Stimulated activated CD4-positive, alpha-beta T cell treated with anti-CD3 and anti-CD28 coated beads, Interleukin-12 subunit alpha, Interleukin-12 subunit beta, amount 100 ng/mL, for 48 hours (primary cell): ENCODE data around the gene ZRANB1.
"Not testable (repeated sequence)": the region's sequence is repeated elsewhere in the genome, so short reads cannot be mapped to it uniquely, and the experiment has no call there.

Source experiments
- DNase-seq, 3 donors: peaks; one replicate each; pipeline ENCODE4 v3.0.0-alpha.2; 2020; ENCODE audit warnings: low read depth in 2 of 3, low spot score in 1 of 3

Gene ZRANB1

GRCh38 chr10:124941823-124942222, at the start of gene ZRANB1:
Gene ZRANB1 (plus strand): TSS chr10:124942123. CDS start chr10:124942494, 371 bp downstream.
- DNase-seq, result no peak

GRCh38 chr10:124892905-124893304, 49.0 kb upstream of the ZRANB1 start:
- no peak for DNase-seq

- no peak for DNase-seq
These were observed 47.2 kb upstream of the ZRANB1 start for GRCh38 chr10:124894569-124895215.

- no peak for DNase-seq
These were observed 45.2 kb upstream of the ZRANB1 start for GRCh38 chr10:124896751-124897150.

GRCh38 chr10:124898471-124898870, 43.5 kb upstream of the ZRANB1 start:
- no peak for DNase-seq

GRCh38 chr10:124899151-124899550, 42.8 kb upstream of the ZRANB1 start:
- DNase-seq, result no peak

- no peak for DNase-seq
These were observed 39.5 kb upstream of the ZRANB1 start for GRCh38 chr10:124902462-124902861.

GRCh38 chr10:124903111-124903510, 38.8 kb upstream of the ZRANB1 start:
- no peak for DNase-seq

GRCh38 chr10:124904796-124905195, 37.1 kb upstream of the ZRANB1 start:
- no peak for DNase-seq

- DNase-seq, result no peak
These were observed 35.3 kb upstream of the ZRANB1 start for GRCh38 chr10:124906551-124907001.

GRCh38 chr10:124909563-124909962, 32.4 kb upstream of the ZRANB1 start:
- DNase-seq, result no peak

- DNase-seq, result no peak
These were observed 30.5 kb upstream of the ZRANB1 start for GRCh38 chr10:124911124-124912067.

- DNase-seq, result no peak
These were observed 29.6 kb upstream of the ZRANB1 start for GRCh38 chr10:124912101-124912886.

GRCh38 chr10:124913167-124913566, 28.8 kb upstream of the ZRANB1 start:
- no peak for DNase-seq

- DNase-seq, result not testable (repeated sequence)
These were observed 27.5 kb upstream of the ZRANB1 start for GRCh38 chr10:124914398-124914797.

GRCh38 chr10:124916098-124916584, 25.8 kb upstream of the ZRANB1 start:
- DNase-seq, result peak in 1 of 3 donors; percentile 5

- DNase-seq, result peak; percentile 91 to 98 (median 93)
These were observed 25.1 kb upstream of the ZRANB1 start for GRCh38 chr10:124916585-124917427.

GRCh38 chr10:124917428-124918190, 24.3 kb upstream of the ZRANB1 start:
- peak; percentile 7 to 26 (median 11) for DNase-seq

- DNase-seq, result no peak
These were observed 23.6 kb upstream of the ZRANB1 start for GRCh38 chr10:124918191-124918830.
